AG04450 (cell line): ENCODE results near the gene ZNF277. TPM values are rescaled to one million over a fixed set of nuclear protein-coding genes. Genes with fewer than 3 reads are reported as not detected.

Experiments used
- CTCF ChIA-PET: fragments of 300-600, 350-600 bp; formaldehyde crosslinking; extraction: SDS; loops from one replicate; lab custom pipeline; 2022; ENCODE audit warnings: antibody characterized with exemption, inconsistent platforms; lab: Charles Lee
- POLR2A ChIA-PET: fragments of 350-600 bp; formaldehyde crosslinking; extraction: SDS; loops from one replicate; lab custom pipeline; 2021; ENCODE audit warnings: antibody characterized with exemption, inconsistent platforms; lab: Yijun Ruan, JAX
- DNase-seq: peaks from one replicate; pipeline ENCODE4 v3.0.0-alpha.2; 2011; ENCODE audit warnings: low read depth, low spot score
- H3K27ac ChIP-seq: one replicate; pipeline ENCODE4 v1.5.1; 2012; ENCODE audit warnings: low read depth, low read length, control low read depth
- H3K27me3 ChIP-seq: one replicate; pipeline ENCODE4 v1.6.0; 2012; ENCODE audit warnings: low read length; ENCODE audit not compliant: control insufficient read depth, insufficient read depth
- H3K4me3 ChIP-seq: 2 replicates; pipeline ENCODE4 v1.5.1; 2011; ENCODE audit warnings: mild to moderate bottlenecking, low read depth, low read length, control low read depth
- H3K9me3 ChIP-seq: 2 replicates; pipeline ENCODE4 v1.5.1; 2012; ENCODE audit warnings: low read length; ENCODE audit not compliant: control insufficient read depth, insufficient read depth
- CTCF ChIP-seq: IDR thresholded peaks from 2 replicates; pipeline ENCODE4 v1.5.1; 2011; ENCODE audit warnings: low read depth, low read length, control low read depth, inconsistent platforms
- polyA plus RNA-seq: library from polyadenylated mRNA; depleted of rRNA; stranded (reverse); fragments of >200 nt; gene quantifications from 2 replicates; pipeline ENCODE4 v1.2.3, GENCODE V29; 2011

The ZNF277 gene
- polyA plus RNA-seq, 1 experiment, result 30.3 TPM

GRCh38 chr7:112176241-112176640 is 30.3 kb upstream of the ZNF277 start:
- no peak for DNase-seq
- Histone ChIP-seq H3K27me3 (no peaks in the 10 kb centered on the region), H3K9me3 (no peaks in the 10 kb centered on the region), H3K27ac (no peak overlapping the region), H3K4me3 (no peak overlapping the region)
- TF ChIP-seq CTCF, result no peak
- CTCF ChIA-PET, result no interaction called here
- POLR2A ChIA-PET, result no interaction called here

GRCh38 chr7:112176693-112177415 is 29.6 kb upstream of the ZNF277 start:
- no peak for DNase-seq
- Histone ChIP-seq H3K9me3 (no peaks in the 10 kb centered on the region), H3K4me3 (no peak overlapping the region), H3K27me3 (no peaks in the 10 kb centered on the region), H3K27ac (no peak overlapping the region)
- TF ChIP-seq CTCF, result no peak
- ChIA-PET POLR2A (no interaction called here), CTCF (no interaction called here)

- Histone ChIP-seq H3K9me3 (no peaks in the 10 kb centered on the region), H3K27ac (no peak overlapping the region), H3K4me3 (no peak overlapping the region), H3K27me3 (no peaks in the 10 kb centered on the region)
- ChIA-PET CTCF (no interaction called here), POLR2A (no interaction called here)
- TF ChIP-seq CTCF, result no peak
- no peak for DNase-seq
Measured at GRCh38 chr7:112180223-112180622, 26.3 kb upstream of the ZNF277 start.

GRCh38 chr7:112182749-112183148 is 23.7 kb upstream of the ZNF277 start:
- no peak for DNase-seq
- TF ChIP-seq CTCF, result no peak
- Histone ChIP-seq H3K27ac (no peak overlapping the region), H3K27me3 (no peaks in the 10 kb centered on the region), H3K9me3 (no peaks in the 10 kb centered on the region), H3K4me3 (no peak overlapping the region)
- CTCF ChIA-PET, result interaction anchor here (0.8 kb wide), 1 partner anchor 441 kb away, joined by 3 read pairs; no protein-coding TSS in a partner anchor
- POLR2A ChIA-PET, result no interaction called here

- ChIA-PET POLR2A (no interaction called here), CTCF (interaction anchor here (0.8 kb wide), 1 partner anchor 442 kb away, joined by 3 read pairs; no protein-coding TSS in a partner anchor)
- Histone ChIP-seq H3K27ac (no peak overlapping the region), H3K4me3 (no peak overlapping the region), H3K27me3 (no peaks in the 10 kb centered on the region), H3K9me3 (no peaks in the 10 kb centered on the region)
- no peak for DNase-seq
- TF ChIP-seq CTCF, result no peak
Measured at GRCh38 chr7:112183266-112183665, 23.2 kb upstream of the ZNF277 start.
